NB4 (cell line): Measurements from ENCODE around the gene PNMA1.

Experiments used
- MYC ChIP-seq: IDR thresholded peaks from 2 replicates; pipeline ENCODE4 v1.6.1; 2011; ENCODE audit warnings: low read depth, low read length
- POLR2A ChIP-seq: IDR thresholded peaks from 2 replicates; pipeline ENCODE4 v1.6.1; 2011; ENCODE audit warnings: mild to moderate bottlenecking; ENCODE audit not compliant: insufficient read length; ENCODE audit errors: extremely low read depth
- TF ChIP-seq, protein P1 (sequence below): IDR thresholded peaks from one replicate; pipeline ENCODE4 v1.5.1; 2012; ENCODE audit warnings: low read depth, low read length
- TF ChIP-seq, protein P2 (sequence below): IDR thresholded peaks from 2 replicates; pipeline ENCODE4 v1.6.1; 2011; ENCODE audit warnings: low read depth, low read length

DNA sequence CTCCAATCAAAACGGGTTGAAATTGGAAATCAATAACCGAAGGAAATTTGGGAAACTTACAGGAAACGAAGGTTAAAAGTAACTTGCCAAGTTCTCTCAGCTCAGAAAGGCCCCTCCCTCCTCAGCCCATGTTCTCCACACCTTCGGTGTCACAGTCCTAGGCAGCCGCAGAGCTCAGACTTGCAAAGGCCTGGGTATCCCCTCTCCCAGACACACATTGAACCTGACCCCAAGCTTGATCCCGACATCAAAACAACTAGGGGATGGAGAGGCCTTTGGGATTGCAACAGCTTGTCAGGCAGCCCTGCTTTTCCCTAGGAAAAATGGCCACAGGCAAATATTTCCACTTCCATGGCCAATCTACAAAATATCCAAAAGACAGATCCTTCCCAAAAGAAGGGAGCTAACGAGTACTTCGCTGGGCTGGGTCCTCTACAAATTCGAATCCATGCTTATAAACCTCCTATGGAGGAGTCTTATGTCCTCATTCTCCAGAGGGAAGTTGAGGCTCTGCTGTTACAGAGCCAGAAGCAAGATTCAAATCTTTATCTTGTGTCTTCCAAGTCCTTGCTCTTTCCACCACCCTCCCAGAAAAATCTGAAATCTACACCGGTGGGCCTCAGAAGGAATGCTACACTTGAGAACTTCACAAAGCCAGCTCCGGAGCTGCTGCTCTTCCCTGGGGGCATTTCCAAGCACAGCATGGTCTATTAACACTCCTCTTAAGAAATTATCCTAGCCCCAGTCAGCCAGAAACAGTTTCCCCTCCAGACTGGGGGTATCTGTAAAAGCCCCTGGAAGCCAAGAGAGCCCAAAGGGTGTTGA, 35.7 kb upstream of the PNMA1 start:
- TF ChIP-seq, protein P1, sequence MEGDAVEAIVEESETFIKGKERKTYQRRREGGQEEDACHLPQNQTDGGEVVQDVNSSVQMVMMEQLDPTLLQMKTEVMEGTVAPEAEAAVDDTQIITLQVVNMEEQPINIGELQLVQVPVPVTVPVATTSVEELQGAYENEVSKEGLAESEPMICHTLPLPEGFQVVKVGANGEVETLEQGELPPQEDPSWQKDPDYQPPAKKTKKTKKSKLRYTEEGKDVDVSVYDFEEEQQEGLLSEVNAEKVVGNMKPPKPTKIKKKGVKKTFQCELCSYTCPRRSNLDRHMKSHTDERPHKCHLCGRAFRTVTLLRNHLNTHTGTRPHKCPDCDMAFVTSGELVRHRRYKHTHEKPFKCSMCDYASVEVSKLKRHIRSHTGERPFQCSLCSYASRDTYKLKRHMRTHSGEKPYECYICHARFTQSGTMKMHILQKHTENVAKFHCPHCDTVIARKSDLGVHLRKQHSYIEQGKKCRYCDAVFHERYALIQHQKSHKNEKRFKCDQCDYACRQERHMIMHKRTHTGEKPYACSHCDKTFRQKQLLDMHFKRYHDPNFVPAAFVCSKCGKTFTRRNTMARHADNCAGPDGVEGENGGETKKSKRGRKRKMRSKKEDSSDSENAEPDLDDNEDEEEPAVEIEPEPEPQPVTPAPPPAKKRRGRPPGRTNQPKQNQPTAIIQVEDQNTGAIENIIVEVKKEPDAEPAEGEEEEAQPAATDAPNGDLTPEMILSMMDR, result no peak
- TF ChIP-seq POLR2A, result no peak
- TF ChIP-seq, protein P2, sequence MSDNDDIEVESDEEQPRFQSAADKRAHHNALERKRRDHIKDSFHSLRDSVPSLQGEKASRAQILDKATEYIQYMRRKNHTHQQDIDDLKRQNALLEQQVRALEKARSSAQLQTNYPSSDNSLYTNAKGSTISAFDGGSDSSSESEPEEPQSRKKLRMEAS, result no peak
- TF ChIP-seq MYC, result no peak
